ENCODE results near the gene CST3. TPM values are rescaled to one million over a fixed set of nuclear protein-coding genes. Genes with fewer than 3 reads are reported as not detected.

CST3 gene
- total RNA-seq, 1 experiment from 2014 or later = 82.7 TPM

- ChIA-PET POLR2A (ENCODE audit: low non-redundant PET) (no interaction called here), CTCF (no interaction called here)
- H3K4me3 ChIP-seq (ENCODE audit: low read depth, low read length, poor library complexity, severe bottlenecking) = no peak overlapping the region
- H3K9me3 ChIP-seq (ENCODE audit: low read depth, low read length, poor library complexity, severe bottlenecking) = no peaks in the 10 kb centered on the region
- TF ChIP-seq EZH2 (IDR thresholded peaks at IDR 0.05; ENCODE audit: borderline replicate concordance, low read depth, low read length, poor library complexity, severe bottlenecking) = no peak
- TF ChIP-seq, protein P1, sequence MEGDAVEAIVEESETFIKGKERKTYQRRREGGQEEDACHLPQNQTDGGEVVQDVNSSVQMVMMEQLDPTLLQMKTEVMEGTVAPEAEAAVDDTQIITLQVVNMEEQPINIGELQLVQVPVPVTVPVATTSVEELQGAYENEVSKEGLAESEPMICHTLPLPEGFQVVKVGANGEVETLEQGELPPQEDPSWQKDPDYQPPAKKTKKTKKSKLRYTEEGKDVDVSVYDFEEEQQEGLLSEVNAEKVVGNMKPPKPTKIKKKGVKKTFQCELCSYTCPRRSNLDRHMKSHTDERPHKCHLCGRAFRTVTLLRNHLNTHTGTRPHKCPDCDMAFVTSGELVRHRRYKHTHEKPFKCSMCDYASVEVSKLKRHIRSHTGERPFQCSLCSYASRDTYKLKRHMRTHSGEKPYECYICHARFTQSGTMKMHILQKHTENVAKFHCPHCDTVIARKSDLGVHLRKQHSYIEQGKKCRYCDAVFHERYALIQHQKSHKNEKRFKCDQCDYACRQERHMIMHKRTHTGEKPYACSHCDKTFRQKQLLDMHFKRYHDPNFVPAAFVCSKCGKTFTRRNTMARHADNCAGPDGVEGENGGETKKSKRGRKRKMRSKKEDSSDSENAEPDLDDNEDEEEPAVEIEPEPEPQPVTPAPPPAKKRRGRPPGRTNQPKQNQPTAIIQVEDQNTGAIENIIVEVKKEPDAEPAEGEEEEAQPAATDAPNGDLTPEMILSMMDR (conservative IDR thresholded peaks at IDR 0.05; ENCODE audit: low read depth, low read length) = no peak
- no peaks in the 10 kb centered on the region for H3K36me3 ChIP-seq (ENCODE audit: insufficient read depth, low read length, poor library complexity, severe bottlenecking)
- intact Hi-C loops (cut with micrococcal nuclease; ENCODE audit: unreplicated experiment) = no loop called here
- H3K27me3 ChIP-seq (replicated peaks; ENCODE audit: insufficient read depth, low read depth, low read length, poor library complexity) = no peaks in the 10 kb centered on the region
- no TSS peak for BruUV-seq (replicated peaks)
- DNase-seq (ENCODE audit: low spot score) = no peak
- H3K27ac ChIP-seq (ENCODE audit: low read depth, low read length, poor library complexity, severe bottlenecking) = no peak overlapping the region
- H3K4me1 ChIP-seq (ENCODE audit: insufficient read depth, low read length, poor library complexity, severe bottlenecking) = no peaks in the 10 kb centered on the region
These were observed 6.4 kb upstream of the CST3 start for GRCh38 chr20:23644164-23644563.

DNA sequence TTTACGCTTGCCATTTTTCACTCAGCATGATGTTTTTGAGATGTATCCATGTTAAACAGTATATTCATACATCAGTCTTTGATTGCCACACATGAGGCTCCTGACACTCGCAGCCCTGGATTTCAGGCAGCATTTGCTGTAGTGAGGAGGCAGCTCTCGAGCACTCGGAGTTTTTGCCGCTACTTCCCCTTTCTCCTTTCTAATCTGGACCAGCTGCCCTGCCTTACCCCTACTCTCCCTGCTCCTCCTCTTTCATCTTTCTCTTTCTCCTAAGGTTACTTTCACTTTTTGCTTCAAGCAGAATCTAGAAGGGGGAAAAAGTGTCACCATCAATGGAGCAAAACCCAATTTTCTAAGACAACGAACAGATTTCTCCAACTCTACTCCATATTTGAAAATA is 5.9 kb upstream of the CST3 start:
- TF ChIP-seq, protein P1 (conservative IDR thresholded peaks at IDR 0.05; ENCODE audit: low read depth, low read length) = no peak
- no peak for TF ChIP-seq EZH2 (IDR thresholded peaks at IDR 0.05; ENCODE audit: borderline replicate concordance, low read depth, low read length, poor library complexity, severe bottlenecking)
- no peak for DNase-seq (ENCODE audit: low spot score)
- POLR2A ChIA-PET (ENCODE audit: low non-redundant PET) = no interaction called here
- no peak overlapping the region for H3K4me3 ChIP-seq (ENCODE audit: low read depth, low read length, poor library complexity, severe bottlenecking)
- no peaks in the 10 kb centered on the region for H3K9me3 ChIP-seq (ENCODE audit: low read depth, low read length, poor library complexity, severe bottlenecking)
- intact Hi-C loops (cut with micrococcal nuclease; ENCODE audit: unreplicated experiment) = no loop called here
- no peaks in the 10 kb centered on the region for H3K27me3 ChIP-seq (replicated peaks; ENCODE audit: insufficient read depth, low read depth, low read length, poor library complexity)
- no peaks in the 10 kb centered on the region for H3K4me1 ChIP-seq (ENCODE audit: insufficient read depth, low read length, poor library complexity, severe bottlenecking)
- H3K27ac ChIP-seq (ENCODE audit: low read depth, low read length, poor library complexity, severe bottlenecking) = no peak overlapping the region
- no TSS peak for BruUV-seq (replicated peaks)
- CTCF ChIA-PET = no interaction called here
- no peaks in the 10 kb centered on the region for H3K36me3 ChIP-seq (ENCODE audit: insufficient read depth, low read length, poor library complexity, severe bottlenecking)

GRCh38 chr20:23641936-23642751 is 4.4 kb upstream of the CST3 start:
- Histone ChIP-seq H3K4me3 (ENCODE audit: low read depth, low read length, poor library complexity, severe bottlenecking) (no peak overlapping the region), H3K9me3 (ENCODE audit: low read depth, low read length, poor library complexity, severe bottlenecking) (no peaks in the 10 kb centered on the region), H3K27ac (ENCODE audit: low read depth, low read length, poor library complexity, severe bottlenecking) (no peak overlapping the region), H3K36me3 (ENCODE audit: insufficient read depth, low read length, poor library complexity, severe bottlenecking) (no peaks in the 10 kb centered on the region), H3K27me3 (replicated peaks; ENCODE audit: insufficient read depth, low read depth, low read length, poor library complexity) (no peaks in the 10 kb centered on the region), H3K4me1 (ENCODE audit: insufficient read depth, low read length, poor library complexity, severe bottlenecking) (no peaks in the 10 kb centered on the region)
- no peak for DNase-seq (ENCODE audit: low spot score)
- ChIA-PET CTCF (no interaction called here), POLR2A (ENCODE audit: low non-redundant PET) (no interaction called here)
- intact Hi-C loops (cut with micrococcal nuclease; ENCODE audit: unreplicated experiment) = no loop called here
- BruUV-seq (replicated peaks) = no TSS peak
- TF ChIP-seq EZH2 (IDR thresholded peaks at IDR 0.05; ENCODE audit: borderline replicate concordance, low read depth, low read length, poor library complexity, severe bottlenecking) = no peak
- TF ChIP-seq, protein P1 (conservative IDR thresholded peaks at IDR 0.05; ENCODE audit: low read depth, low read length) = no peak
